Panc1 (cell line): ENCODE measurements around the gene FBXO3.

Experiments used
- POLR2AphosphoS5 ChIP-seq: IDR thresholded peaks from 2 replicates; pipeline ENCODE4 v1.6.1; 2012; ENCODE audit warnings: mild to moderate bottlenecking, low read depth, low read length, moderate library complexity
- TF ChIP-seq, protein P1 (sequence below): fragments of 450-650 bp; IDR thresholded peaks from 2 replicates; pipeline ENCODE4 v1.5.1; 2017; ENCODE audit warnings: mild to moderate bottlenecking

DNA sequence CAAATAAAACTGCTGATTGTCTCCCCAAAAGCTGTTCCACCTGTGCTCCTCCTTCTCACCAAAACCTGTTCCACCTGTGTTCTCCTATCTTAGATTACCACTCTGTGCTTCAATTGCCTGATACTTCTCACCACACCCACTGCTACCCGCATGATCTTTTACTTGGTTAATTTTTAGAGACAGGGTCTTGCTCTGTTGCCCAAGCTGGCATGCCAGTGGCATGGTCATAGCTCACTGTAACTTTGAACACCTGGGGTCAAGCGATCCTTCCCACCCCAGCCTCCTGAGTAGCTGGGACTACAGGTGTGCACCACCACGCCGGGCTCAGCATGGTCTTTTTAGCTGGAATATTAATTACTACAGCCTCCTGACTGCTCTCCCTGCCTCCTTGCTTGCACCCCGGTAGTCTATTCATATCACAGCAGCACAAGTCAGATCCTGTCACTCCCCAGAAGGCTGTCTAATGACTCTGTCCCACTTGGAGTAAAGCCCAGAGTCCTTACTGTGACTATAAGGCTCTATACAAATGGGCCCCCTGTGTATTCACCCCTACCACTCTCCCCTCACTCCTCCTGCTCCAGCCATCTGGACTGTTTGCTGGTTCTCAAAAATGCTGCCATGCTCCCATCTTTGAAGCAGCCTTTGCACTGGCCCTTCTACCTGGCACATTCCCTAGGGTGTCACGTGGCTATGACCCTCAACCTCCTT lies 77.2 kb downstream of the FBXO3 start:
- TF ChIP-seq, protein P1, sequence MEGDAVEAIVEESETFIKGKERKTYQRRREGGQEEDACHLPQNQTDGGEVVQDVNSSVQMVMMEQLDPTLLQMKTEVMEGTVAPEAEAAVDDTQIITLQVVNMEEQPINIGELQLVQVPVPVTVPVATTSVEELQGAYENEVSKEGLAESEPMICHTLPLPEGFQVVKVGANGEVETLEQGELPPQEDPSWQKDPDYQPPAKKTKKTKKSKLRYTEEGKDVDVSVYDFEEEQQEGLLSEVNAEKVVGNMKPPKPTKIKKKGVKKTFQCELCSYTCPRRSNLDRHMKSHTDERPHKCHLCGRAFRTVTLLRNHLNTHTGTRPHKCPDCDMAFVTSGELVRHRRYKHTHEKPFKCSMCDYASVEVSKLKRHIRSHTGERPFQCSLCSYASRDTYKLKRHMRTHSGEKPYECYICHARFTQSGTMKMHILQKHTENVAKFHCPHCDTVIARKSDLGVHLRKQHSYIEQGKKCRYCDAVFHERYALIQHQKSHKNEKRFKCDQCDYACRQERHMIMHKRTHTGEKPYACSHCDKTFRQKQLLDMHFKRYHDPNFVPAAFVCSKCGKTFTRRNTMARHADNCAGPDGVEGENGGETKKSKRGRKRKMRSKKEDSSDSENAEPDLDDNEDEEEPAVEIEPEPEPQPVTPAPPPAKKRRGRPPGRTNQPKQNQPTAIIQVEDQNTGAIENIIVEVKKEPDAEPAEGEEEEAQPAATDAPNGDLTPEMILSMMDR = no peak
- no peak for TF ChIP-seq POLR2AphosphoS5
